Measurements from ENCODE around the gene SLC8A1. TPM values are rescaled to one million over a fixed set of nuclear protein-coding genes. Genes with fewer than 3 reads are reported as not detected.

SLC8A1 gene
- total and polyA plus RNA-seq, 5 experiments from 2014 or later = 0.22 to 0.34 TPM; not detected in 3

DNA sequence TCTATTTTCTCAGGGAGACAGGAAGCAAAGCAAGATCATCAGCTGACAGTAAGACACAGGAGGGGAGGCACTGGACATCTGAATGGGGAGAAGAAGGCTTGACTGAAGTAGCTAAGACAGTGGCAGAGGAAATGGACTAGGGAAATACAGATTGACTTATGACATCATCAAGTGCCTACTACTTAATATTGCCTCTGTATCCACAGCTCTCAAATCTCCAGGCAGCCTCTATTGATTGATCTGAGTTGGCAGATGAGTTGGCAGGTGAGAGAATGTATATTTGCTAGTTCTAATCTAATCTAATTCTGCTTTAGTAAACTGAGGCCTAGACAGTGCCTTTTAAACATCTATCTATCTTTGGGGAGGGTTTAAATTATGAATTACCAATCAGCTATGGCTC lies 242.1 kb downstream of the SLC8A1 start:
- POLR2A ChIA-PET = no interaction called here
- Mint-ChIP-seq H3K27me3 (no peaks in the 10 kb centered on the region), H3K27ac (no peak overlapping the region), H3K4me3 (no peak overlapping the region), H3K36me3 (no peaks in the 10 kb centered on the region), H3K4me1 (peaks cover 0 to 2% (median 0%) of the 10 kb centered on the region in 4 donors), H3K9me3 (peaks cover 0 to 2% (median 0%) of the 10 kb centered on the region in 9 donors)
- DNase-seq = no peak
- no peak for ATAC-seq

DNA sequence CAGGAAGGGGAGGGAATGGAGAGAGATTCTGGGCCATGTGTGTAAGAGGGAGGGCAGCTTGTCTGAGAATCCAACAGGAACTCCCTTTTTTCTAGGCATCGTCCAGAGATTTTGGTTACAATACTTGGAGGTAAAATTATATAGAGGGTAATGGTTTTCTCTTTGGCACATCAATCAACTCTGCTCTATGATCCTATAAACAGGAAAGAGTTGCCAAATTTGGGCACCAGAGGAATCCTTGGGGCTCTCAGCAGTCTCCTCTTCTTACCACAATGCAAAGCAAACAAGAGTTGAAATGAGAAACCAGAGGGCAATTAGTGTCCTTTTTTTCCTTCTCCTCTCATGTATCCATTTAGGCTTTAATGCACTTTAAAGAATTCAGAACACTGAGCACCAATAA lies 243.4 kb downstream of the SLC8A1 start:
- Mint-ChIP-seq H3K4me3 (no peak overlapping the region), H3K9me3 (no peaks in the 10 kb centered on the region), H3K27ac (no peak overlapping the region), H3K4me1 (peaks cover 0 to 2% (median 0%) of the 10 kb centered on the region in 4 donors), H3K36me3 (no peaks in the 10 kb centered on the region), H3K27me3 (no peaks in the 10 kb centered on the region)
- POLR2A ChIA-PET = no interaction called here
- ATAC-seq = no peak
- no peak for DNase-seq

DNA sequence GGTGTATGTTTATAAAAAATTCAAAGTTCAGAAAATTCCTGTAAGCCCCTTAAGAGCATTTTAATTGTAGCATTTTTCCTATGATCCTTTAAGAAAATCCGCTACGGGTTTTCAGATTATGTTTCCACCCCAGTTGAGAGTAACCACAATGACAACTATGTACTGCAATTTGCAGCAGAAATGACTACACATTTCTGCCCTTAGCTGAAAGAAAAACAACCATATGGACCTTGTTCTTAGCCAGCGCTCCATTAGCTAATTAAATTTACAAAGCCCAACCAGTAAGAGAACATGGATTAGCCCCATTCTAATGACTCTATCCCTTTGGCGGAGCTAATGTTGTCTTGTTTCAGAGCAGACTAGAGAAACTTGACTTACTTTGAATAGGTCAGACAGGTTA lies 247.6 kb downstream of the SLC8A1 start:
- no peaks in the 10 kb centered on the region for H3K9me3 Mint-ChIP-seq
- no peak for DNase-seq
- no peak overlapping the region for H3K27ac Mint-ChIP-seq
- ATAC-seq = no peak
- H3K36me3 Mint-ChIP-seq = no peaks in the 10 kb centered on the region
- H3K27me3 Mint-ChIP-seq = no peaks in the 10 kb centered on the region
- no peak overlapping the region for H3K4me3 Mint-ChIP-seq
- H3K4me1 Mint-ChIP-seq = no peaks in the 10 kb centered on the region
- POLR2A ChIA-PET = no interaction called here

DNA sequence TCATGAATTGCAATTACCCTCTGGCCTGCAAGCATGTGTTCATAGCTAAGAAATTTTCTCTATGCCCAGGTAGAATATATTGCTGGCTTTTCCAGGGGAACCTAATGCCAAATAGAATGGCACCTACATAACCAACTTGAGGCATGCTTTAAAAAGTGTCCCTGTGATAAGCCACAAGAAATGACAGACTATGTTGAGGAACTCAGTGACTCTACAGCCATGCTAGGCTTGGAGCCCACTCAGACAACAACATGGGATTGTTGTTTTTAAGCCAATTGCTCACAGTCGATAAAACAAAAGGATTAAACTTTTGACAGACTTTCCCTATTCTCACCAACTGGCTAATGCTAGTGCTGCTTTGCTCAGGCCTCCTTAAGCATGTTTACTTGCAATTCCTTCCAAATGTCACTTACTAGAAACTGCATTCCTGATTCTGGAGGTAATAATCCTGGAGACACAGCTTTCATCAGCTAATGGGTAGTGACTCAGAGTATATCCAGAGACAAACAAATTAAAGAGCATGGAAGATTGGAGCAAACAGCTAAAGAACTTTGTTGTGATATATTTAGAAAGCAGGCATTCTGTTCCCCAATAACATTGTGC lies 249.0 kb downstream of the SLC8A1 start:
- Mint-ChIP-seq H3K9me3 (no peaks in the 10 kb centered on the region), H3K27ac (no peak overlapping the region), H3K4me3 (no peak overlapping the region), H3K4me1 (no peaks in the 10 kb centered on the region), H3K36me3 (no peaks in the 10 kb centered on the region), H3K27me3 (no peaks in the 10 kb centered on the region)
- ATAC-seq = no peak
- POLR2A ChIA-PET = no interaction called here
- no peak for DNase-seq

DNA sequence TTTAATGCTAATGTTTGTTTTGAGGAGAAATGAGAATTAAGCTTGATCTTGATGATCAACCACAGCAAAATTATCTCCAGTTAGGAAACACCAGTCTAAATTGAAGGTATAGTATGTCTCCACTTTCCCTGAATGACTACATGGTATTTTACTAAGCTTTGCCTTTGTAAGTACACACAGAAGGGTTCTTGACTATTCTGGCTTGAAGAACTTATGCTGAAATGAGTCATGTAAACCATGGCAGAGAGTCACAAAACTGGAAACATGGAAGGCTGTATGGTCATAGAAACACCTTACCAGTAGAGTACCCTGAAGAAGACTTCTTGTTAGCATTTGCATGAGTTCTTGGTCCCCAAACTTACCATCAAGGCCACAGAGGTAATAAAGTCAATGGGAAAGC lies 250.5 kb downstream of the SLC8A1 start:
- no peak for DNase-seq
- H3K27ac Mint-ChIP-seq = no peak overlapping the region
- H3K9me3 Mint-ChIP-seq = no peaks in the 10 kb centered on the region
- H3K4me1 Mint-ChIP-seq = no peaks in the 10 kb centered on the region
- H3K36me3 Mint-ChIP-seq = no peaks in the 10 kb centered on the region
- no peaks in the 10 kb centered on the region for H3K27me3 Mint-ChIP-seq
- POLR2A ChIA-PET = no interaction called here
- H3K4me3 Mint-ChIP-seq = no peak overlapping the region
- ATAC-seq = no peak

DNA sequence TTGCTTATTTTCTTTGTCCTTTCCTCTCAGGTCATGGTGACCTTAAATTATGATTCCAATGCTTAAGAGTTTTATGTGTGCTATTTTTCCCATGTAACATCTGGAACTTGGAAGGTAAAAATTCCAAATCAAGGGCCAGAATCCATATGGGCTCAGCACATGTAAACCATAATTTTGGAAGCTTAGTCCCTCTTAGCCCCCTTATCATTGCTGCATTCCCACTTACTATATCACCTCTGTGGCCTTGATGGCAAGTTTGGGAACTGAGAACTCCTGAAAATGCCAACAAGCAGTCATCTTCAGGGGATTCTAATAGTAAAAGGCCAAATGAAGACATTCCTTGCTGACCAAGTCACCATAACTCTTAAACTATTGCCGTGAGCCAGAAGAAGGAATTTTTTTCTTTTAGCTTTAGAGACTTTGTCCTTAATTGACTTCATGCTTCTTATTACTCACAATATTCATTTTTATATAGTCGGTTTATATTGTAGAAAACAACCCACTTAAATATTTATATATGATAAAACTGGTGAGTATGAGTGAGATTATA lies 251.4 kb downstream of the SLC8A1 start:
- DNase-seq = no peak
- no peaks in the 10 kb centered on the region for H3K4me1 Mint-ChIP-seq
- no peak overlapping the region for H3K27ac Mint-ChIP-seq
- POLR2A ChIA-PET = no interaction called here
- H3K36me3 Mint-ChIP-seq = no peaks in the 10 kb centered on the region
- ATAC-seq = no peak
- H3K4me3 Mint-ChIP-seq = no peak overlapping the region
- no peaks in the 10 kb centered on the region for H3K27me3 Mint-ChIP-seq
- peaks cover 0 to 2% (median 0%) of the 10 kb centered on the region in 9 donors for H3K9me3 Mint-ChIP-seq

DNA sequence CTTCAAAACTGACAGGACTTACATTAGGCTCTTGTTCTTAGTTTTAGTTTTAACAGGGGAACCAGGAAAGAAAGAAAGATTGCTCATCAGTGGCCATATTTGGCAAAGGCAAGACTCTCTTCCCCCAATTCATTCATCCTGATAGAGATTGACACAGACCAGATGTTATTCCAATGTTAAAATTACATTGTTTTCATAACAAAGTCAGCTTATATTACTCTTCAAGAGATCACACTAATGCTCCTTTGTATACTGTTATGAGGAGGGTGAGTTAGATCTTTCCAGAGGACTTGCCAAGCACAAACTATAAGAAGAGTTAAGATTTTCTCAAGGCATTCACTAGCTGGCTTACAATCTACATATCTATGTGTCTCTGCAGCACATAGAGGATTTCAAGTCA lies 252.1 kb downstream of the SLC8A1 start:
- DNase-seq = no peak
- Mint-ChIP-seq H3K36me3 (no peaks in the 10 kb centered on the region), H3K27ac (no peak overlapping the region), H3K27me3 (no peaks in the 10 kb centered on the region), H3K4me3 (no peak overlapping the region), H3K4me1 (no peaks in the 10 kb centered on the region), H3K9me3 (peaks cover 0 to 2% (median 0%) of the 10 kb centered on the region in 9 donors)
- POLR2A ChIA-PET = no interaction called here
- no peak for ATAC-seq

DNA sequence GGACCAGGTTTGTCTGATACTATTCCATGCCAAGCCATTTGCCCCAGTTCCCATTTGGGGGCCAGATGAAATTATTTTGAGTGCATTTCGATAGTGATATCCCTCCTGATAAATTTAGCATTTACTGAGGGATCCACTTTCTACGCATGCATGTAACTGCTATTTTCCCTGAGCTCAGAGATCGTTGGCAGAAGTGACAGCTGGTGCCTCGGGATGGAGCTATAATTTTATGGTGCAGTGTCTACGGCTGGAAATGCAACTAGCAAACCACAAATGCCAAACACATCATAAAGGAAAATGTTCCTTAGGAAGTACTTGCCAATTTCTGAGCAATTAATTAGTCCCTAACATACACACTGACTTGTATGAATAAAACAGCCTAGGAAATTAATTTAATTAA lies 254.8 kb downstream of the SLC8A1 start:
- no peaks in the 10 kb centered on the region for H3K27me3 Mint-ChIP-seq
- no peak for DNase-seq
- H3K27ac Mint-ChIP-seq = no peak overlapping the region
- peaks cover 0 to 2% (median 0%) of the 10 kb centered on the region in 9 donors for H3K9me3 Mint-ChIP-seq
- POLR2A ChIA-PET = no interaction called here
- no peak for ATAC-seq
- H3K4me1 Mint-ChIP-seq = no peaks in the 10 kb centered on the region
- no peak overlapping the region for H3K4me3 Mint-ChIP-seq
- H3K36me3 Mint-ChIP-seq = no peaks in the 10 kb centered on the region

DNA sequence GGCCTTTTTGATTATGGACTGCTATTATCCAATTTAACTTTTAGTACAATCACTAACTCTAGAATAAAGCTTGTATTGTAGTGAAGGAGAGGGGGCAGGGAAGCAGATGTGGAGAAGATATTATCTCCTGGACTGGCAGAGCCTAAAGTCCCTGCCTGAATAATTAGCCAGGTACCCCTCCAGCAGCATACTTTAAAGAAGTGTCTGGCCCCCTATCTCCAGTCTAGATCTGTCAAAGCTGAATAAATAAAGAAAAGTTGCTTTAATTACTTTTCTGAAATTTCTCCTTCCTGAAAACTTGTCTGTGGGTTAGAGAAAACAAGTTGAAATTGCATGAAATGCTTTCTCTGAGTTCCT lies 258.2 kb downstream of the SLC8A1 start:
- ATAC-seq = no peak
- no peak overlapping the region for H3K4me3 Mint-ChIP-seq
- peaks cover 0 to 8% (median 0%) of the 10 kb centered on the region in 5 donors for H3K27me3 Mint-ChIP-seq
- DNase-seq = no peak
- peaks cover 0 to 2% (median 0%) of the 10 kb centered on the region in 9 donors for H3K9me3 Mint-ChIP-seq
- H3K36me3 Mint-ChIP-seq = no peaks in the 10 kb centered on the region
- POLR2A ChIA-PET = no interaction called here
- no peaks in the 10 kb centered on the region for H3K4me1 Mint-ChIP-seq
- no peak overlapping the region for H3K27ac Mint-ChIP-seq

DNA sequence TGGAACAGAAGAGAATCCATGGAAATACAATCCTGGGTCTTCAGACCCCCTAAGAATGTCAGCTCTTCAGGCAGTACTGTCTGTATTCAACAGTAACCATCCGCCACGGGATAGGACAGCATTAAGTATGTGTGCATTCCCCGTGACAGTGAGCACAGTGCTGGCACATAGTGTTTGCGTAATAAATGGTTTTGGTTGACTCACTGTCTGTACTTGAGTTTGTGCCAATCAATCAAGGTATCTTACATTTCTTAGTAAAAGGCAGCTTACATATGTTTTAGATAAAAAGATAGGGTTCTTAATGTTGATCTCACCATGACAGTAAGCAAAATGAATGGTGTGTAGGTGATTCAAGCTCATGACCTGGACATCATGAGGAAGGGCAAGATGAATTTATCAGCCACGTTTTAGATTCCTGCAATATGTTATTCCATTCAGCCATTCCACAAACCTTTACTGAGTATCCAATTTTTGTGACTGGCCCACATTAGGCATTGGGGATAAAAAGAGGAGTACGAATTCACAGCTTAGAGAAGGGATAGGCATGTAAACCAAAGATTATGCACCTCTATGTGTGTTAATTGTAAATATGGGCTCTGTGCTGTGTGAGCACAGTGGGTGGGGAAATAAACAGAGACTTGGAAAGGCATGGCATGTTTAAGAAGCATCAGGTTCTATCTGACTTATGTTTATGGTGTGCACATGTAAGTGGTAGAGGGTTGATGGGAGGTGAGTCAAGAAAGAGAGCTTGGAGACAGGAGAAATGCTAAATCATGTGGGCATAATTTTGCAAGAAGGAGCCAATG lies 258.8 kb downstream of the SLC8A1 start:
- no peaks in the 10 kb centered on the region for H3K36me3 Mint-ChIP-seq

DNA sequence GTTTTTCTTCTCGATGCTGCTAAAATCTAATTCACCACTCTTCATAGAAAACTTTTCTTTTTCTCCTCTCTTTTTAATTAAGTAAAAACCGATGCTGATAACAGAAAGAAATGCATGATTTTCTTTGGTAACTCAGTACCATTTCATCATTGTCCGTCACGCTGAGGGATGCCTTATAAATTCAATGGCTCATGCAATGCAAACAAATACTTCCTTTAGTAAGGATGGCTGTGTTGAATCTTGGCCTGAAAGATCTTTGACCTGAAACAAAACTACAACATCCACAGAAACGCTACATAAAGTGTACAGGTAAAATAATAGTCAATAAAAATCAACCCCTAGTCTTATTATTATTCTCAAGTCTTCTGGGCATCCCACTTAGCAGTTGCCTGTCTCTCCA lies 261.4 kb downstream of the SLC8A1 start:
- Mint-ChIP-seq H3K4me1 (no peaks in the 10 kb centered on the region), H3K36me3 (no peaks in the 10 kb centered on the region), H3K27me3 (peaks cover 0 to 8% (median 0%) of the 10 kb centered on the region in 5 donors), H3K4me3 (no peak overlapping the region), H3K9me3 (peaks cover 0 to 2% (median 0%) of the 10 kb centered on the region in 9 donors), H3K27ac (no peak overlapping the region)
- DNase-seq (no peak), ATAC-seq (no peak)
- POLR2A ChIA-PET = no interaction called here

More for the DNA sequence above, 258.8 kb downstream of the SLC8A1 start:
- POLR2A ChIA-PET = no interaction called here
- H3K27ac Mint-ChIP-seq = no peak overlapping the region
- ATAC-seq (no peak), DNase-seq (no peak)
- H3K4me3 Mint-ChIP-seq = no peak overlapping the region
- H3K9me3 Mint-ChIP-seq = peaks cover 0 to 2% (median 0%) of the 10 kb centered on the region in 9 donors
- peaks cover 0 to 8% (median 0%) of the 10 kb centered on the region in 5 donors for H3K27me3 Mint-ChIP-seq
- no peaks in the 10 kb centered on the region for H3K4me1 Mint-ChIP-seq

DNA sequence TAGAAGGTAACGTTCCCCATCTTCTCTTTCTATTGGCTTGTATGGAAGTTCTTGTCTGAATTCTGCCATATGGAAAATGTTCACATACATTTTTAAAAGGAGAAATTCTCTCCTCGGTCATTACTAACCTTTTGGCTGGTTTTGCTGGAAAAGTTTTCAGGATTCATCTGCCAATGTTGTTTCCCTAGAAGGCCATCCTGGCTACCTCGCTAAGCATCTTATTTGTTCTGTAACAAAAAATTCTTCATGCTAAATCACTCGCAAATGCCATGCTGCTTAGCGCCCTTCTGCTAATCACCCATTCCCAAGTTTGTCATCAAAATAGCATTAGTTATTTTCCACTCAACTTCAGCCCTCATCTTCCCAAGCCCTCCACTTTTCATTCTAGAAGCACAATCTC lies 262.0 kb downstream of the SLC8A1 start:
- Mint-ChIP-seq H3K27ac (no peak overlapping the region), H3K27me3 (peaks cover 0 to 8% (median 0%) of the 10 kb centered on the region in 5 donors), H3K9me3 (peaks cover 0 to 3% (median 0%) of the 10 kb centered on the region in 9 donors), H3K4me1 (no peaks in the 10 kb centered on the region), H3K4me3 (no peak overlapping the region), H3K36me3 (no peaks in the 10 kb centered on the region)
- DNase-seq = no peak
- no peak for ATAC-seq
- POLR2A ChIA-PET = no interaction called here

DNA sequence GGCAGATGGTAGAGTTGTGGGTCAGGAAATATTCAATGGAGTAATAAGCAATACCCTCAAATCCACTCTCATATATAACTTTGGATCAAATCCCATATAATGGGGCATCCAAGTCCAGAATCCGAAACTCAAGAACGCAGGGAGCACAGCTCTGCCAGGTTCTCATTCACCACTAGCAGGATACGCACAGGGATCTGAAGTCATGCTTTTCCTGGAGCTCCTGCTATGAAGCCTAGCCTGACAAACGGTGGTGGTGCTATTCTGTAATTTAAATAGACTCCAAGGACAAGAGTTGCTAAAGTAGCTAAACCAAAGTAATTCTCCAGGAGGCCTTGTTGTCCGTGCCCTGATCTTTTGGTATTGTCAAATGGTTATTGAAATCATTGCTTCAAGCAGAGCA lies 264.8 kb downstream of the SLC8A1 start:
- POLR2A ChIA-PET = no interaction called here
- peaks cover 0 to 8% (median 0%) of the 10 kb centered on the region in 5 donors for H3K27me3 Mint-ChIP-seq
- H3K4me1 Mint-ChIP-seq = no peaks in the 10 kb centered on the region
- no peak overlapping the region for H3K27ac Mint-ChIP-seq
- no peaks in the 10 kb centered on the region for H3K36me3 Mint-ChIP-seq
- DNase-seq (no peak), ATAC-seq (no peak)
- no peak overlapping the region for H3K4me3 Mint-ChIP-seq
- H3K9me3 Mint-ChIP-seq = peaks cover 0 to 3% (median 0%) of the 10 kb centered on the region in 9 donors

Measured in naive thymus-derived CD8-positive, alpha-beta T cell (primary cell).